Forelimb muscle (tissue), 1 donor: Measurements from ENCODE around the gene NAP1L4. TPM values are rescaled to one million over a fixed set of nuclear protein-coding genes. Genes with fewer than 3 reads are reported as not detected.

ENCODE experiments used
- DNase-seq: peaks from one replicate; pipeline ENCODE4 v3.0.0-alpha.2; 2013; ENCODE audit warnings: low read depth
- polyA plus RNA-seq: library from polyadenylated mRNA; unstranded; fragments of 120-200 nt; gene quantifications from one replicate; pipeline ENCODE4 v1.2.1, GENCODE V29; 2013; ENCODE audit not compliant: insufficient read length

NAP1L4 gene
- polyA plus RNA-seq, 1 donor, result 110 TPM

GRCh38 chr11:2934611-2935239 lies 57.4 kb downstream of the NAP1L4 start:
- DNase-seq, result no peak

- no peak for DNase-seq
These were observed 58.0 kb downstream of the NAP1L4 start for GRCh38 chr11:2934021-2934550.

DNA sequence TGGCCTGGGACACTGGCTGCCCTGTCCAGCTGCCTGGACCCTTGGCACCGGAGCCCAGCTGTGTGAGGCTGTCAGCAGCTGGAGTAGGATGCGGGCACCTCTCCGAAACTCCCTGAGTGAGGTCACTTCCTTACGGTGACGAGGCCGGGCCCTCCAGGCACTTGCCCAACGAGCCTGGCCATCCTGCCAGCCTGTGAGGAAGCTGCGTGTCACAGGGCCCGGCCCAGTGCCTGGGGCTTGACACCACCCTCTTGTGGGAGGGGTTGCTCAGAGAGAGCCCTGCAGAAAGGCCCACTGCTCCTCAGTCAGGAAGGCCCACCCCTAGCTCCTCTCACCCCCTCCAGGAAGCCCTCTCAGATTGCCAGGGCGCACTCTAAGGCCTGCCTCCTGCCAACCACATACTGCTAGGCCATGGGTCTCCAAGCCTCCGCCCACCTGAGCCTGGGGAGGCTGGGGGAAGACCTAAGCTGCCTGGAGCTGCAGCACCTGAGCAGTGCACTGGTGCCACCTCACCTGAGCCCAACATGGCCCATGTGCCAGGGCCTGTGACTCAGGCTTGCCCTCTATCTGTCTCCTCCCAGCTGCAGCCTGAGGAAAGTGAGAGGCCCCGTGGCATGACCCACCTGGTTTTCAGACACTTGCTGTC lies 58.6 kb downstream of the NAP1L4 start:
- no peak for DNase-seq

DNA sequence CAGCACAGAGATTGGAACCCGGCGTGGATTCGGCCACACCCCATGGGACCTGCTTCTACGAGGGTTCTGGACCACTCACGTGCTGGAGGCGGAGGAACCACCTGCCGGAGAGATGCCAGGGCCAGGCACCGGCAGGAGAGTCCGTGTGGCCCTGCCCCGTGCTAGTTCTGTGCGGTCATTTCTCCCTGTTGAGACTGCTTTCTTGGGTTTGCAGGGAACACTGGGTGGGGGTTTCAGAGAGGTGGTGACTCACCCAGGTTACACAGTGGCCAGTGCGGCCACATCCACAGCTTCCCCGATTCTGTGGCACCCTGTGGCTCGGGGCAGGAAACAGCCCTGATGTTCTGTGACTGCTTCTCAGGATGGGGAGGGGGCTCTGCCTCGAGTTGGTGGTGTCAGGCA lies 59.3 kb downstream of the NAP1L4 start:
- no peak for DNase-seq

GRCh38 chr11:2931771-2932738 lies 60.1 kb downstream of the NAP1L4 start:
- no peak for DNase-seq

- no peak for DNase-seq
These were observed 60.7 kb downstream of the NAP1L4 start for GRCh38 chr11:2931420-2931746.

GRCh38 chr11:2930704-2931419 lies 61.3 kb downstream of the NAP1L4 start:
- DNase-seq, result no peak

- no peak for DNase-seq
These were observed 62.0 kb downstream of the NAP1L4 start for GRCh38 chr11:2929950-2930703.

GRCh38 chr11:2929531-2929949 lies 62.6 kb downstream of the NAP1L4 start:
- no peak for DNase-seq

GRCh38 chr11:2928605-2929530 lies 63.3 kb downstream of the NAP1L4 start, which contains the start of gene PHLDA2:
Gene PHLDA2, minus strand, starts transcription at chr11:2929420. Its CDS starts 56 bp downstream, at chr11:2929364.
- DNase-seq, result no peak

DNA sequence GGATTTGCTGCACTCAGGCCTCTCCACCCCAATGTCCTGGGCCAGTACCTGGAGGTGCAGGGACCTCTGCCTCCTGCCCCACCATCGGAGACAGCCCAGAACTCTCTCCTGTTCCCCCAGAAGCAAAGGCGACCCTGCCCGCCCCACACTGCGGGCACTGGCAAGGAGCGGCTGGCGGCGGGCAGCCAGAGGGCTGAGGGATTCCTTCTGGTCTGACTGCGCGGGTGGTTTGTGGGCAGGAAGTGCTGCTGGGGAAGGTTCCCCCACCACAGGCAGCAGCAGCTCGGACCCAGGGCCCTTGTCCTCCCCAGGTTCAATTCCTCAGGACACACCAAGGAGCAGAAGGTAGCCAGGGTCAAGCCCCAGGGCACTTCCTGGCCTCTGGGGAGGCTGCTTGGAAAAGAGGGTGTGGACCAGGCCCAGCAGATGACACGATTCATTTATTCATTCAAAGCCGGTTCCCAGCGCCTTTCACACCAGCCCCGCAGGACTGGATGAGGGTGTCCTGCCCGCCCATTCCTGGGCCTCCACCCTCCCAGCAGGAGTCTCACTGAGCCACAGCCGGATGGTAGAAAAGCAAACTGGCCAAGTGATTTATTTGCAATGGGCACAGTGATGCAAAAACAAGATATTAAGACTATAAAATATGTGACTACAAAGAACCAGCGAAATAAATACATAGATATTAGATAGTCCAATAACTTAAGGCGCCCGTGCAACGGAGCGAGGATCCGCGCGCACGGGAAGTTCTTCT lies 64.1 kb downstream of the NAP1L4 start:
- no peak for DNase-seq

- DNase-seq, result no peak
These were observed 64.9 kb downstream of the NAP1L4 start for GRCh38 chr11:2927121-2927800.

- DNase-seq, result no peak
These were observed 65.5 kb downstream of the NAP1L4 start for GRCh38 chr11:2926611-2927051.

- DNase-seq, result no peak
These were observed 67.1 kb downstream of the NAP1L4 start for GRCh38 chr11:2924821-2925675.

GRCh38 chr11:2924381-2924780 lies 67.7 kb downstream of the NAP1L4 start:
- no peak for DNase-seq

DNA sequence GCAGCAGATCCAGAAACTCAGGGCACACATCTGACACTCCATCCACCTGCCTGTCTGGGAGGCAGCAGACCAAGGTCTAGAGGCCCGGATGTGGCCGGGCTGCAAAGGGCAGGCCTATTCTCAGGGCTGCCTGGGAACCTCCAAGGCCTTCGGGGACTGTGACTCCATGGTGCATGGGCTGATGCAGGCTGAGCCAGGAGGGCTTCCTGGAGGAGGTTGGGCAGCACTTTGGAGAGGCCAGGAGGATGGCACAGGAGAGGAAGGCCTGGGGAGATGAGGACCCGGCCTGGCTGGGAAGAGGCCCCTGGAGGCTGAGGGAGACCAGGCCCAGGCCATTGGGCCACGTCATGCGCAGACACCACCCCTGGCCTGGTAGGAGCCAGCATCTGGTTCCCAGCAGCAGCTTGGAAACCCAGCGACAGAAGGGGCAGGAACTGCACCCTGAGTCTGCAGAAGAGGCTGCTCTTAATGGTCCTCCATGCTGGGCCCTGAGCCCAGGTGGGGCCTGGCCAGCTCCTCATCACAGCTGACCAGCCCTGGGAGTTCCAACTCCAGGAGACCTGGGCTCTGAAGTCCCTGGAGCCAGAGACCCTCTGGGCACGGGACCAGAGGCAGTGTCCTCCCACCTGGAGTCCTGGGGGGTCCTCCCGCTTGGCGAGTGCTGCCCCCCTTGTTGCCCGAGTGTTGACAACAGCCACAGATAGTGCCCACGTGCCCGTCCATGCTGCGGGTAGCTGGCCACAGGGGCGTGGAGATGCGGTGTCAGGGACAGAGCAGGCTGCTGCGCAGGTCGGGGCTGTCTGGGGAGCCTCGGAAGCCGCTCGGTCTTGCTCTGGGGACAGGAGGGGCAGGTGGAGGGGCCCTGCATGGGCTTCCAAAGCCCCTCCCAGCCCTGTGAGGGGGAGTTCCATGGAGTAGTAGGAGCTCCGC lies 68.4 kb downstream of the NAP1L4 start:
- no peak for DNase-seq
